SU-DHL-6 (cell line): ENCODE results near the gene ADGRF4.

Experiments used
- CTCF ChIP-seq: fragments of 200-600 bp; sonication (generic); IDR thresholded peaks from one replicate; pipeline ENCODE4 v1.5.1; 2017; ENCODE audit warnings: antibody characterized with exemption, mild to moderate bottlenecking, low read length, moderate library complexity; ENCODE audit not compliant: insufficient read depth, poor library complexity, severe bottlenecking
- EZH2phosphoT487 ChIP-seq: fragments of 200-600 bp; sonication (generic), shearing (Covaris generic); conservative IDR thresholded peaks from 2 replicates; pipeline ENCODE4 v1.6.1; 2018; ENCODE audit warnings: mild to moderate bottlenecking, antibody characterized with exemption, low read length, moderate library complexity, mixed read lengths

- TF ChIP-seq CTCF (no peak), EZH2phosphoT487 (no peak)
Measured at GRCh38 chr6:47741807-47742206, 43.4 kb downstream of the ADGRF4 start.
